NCI-H1105 (cell line): Measurements from ENCODE around the gene ABCC2.
"Not testable (repeated sequence)": the region's sequence is repeated elsewhere in the genome, so short reads cannot be mapped to it uniquely, and the experiment has no call there.

Experiments used
- DNase-seq: peaks from one replicate; lab custom pipeline; 2025; lab: John Stamatoyannopoulos, UW

ABCC2 gene

GRCh38 chr10:99782447-99783286 lies at the start of gene ABCC2:
TSS of gene ABCC2 (plus strand) at chr10:99782640. CDS start at chr10:99782845, 205 bp downstream.
- no peak for DNase-seq

DNA sequence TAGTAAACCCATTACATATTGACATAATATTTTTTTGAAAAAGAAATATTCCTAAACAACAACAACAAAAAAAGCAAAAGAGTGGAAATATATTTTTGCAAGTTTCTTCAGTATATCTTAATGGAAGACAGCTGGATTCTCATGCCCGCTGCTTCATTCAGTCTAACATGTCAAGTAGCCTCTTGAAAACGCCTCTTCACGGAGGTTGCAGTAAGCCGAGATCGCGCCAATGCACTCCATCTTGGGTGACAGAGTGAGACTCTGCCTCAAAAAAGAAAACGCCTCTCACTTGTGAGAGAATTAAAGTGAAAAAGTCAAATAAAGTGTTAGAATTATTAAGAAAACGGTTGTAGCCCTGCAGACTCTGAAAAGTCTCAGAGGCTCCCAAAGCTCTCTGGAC lies 49.1 kb upstream of the ABCC2 start:
- no peak for DNase-seq

- not testable (repeated sequence) for DNase-seq
These were observed 48.3 kb upstream of the ABCC2 start for GRCh38 chr10:99734111-99734510.

DNA sequence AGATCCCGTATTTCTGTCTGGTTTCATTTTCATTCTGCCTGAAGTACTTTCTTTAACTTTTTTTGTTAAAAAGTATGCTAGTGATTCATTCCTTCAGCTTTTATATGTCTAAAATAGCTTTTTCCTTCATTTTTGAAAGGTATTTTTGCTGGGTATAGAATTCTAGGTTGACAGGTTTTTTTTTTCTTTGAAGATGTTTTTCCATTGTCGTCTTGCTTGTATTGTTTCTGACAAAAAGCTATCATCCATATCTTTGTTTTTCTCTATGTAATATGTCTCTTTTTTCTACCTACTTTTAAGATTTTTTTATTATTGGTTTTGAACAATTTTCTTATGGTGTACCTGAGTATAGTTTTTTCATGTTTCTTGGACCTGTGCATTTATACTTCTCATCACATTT lies 42.2 kb upstream of the ABCC2 start:
- no peak for DNase-seq

- no peak for DNase-seq
These were observed 41.4 kb upstream of the ABCC2 start for GRCh38 chr10:99740933-99741559.

DNA sequence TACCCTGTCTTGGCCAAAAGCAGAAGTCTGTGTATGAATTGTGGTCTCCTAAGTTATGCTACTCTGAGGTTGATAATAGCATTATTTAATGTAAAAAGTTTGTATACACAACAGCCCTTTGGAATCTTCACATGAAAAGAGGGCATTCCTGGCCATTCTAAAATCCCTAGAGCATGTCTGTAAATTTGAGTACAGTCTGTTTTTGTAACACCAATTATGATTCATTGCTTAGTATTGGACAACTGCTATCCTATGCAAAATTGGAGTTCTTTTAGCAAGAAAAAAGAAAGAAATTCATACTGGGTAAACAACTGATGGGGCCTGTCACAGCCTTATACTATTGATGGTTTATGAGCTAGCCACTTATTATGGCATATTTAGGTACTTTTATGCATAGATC lies 40.2 kb upstream of the ABCC2 start:
- DNase-seq, result no peak

DNA sequence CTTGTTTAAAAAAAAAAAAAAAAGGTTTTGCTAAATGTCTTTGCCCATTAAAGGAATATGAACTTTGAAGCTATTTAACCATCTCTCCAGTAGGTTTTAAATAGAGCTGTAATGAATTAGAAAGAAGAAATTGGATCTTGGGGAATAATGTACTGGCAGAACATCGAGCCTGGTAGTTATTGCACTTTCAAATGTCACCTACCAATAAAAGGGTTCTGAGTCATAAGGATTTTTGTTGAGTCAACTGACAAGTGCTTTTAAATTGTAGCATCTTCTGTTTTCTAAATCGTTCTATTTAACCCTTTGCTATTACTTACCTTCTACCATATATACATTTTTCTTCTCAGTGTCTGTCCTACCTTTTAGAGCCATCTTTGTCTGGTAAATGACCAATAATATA lies 39.7 kb upstream of the ABCC2 start:
- no peak for DNase-seq

DNA sequence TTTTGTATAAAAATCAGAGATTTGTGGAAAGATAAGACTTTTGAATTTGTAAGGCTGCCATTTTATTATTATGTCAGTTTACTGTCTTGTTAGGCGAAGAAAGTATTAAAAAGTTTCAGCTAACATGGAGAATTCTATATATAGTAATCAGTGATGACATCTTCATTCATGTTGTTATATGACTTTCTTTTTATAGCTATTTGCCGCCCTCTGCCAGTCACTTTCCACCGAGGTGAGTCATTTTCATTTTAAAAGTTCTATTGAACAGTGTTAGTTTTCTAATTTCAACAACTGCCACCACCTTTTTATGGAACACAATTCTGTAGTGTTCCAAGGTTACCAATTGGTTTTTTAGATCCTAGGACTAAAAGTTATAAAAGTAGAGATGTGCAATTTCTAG lies 38.6 kb upstream of the ABCC2 start:
- DNase-seq, result no peak

DNA sequence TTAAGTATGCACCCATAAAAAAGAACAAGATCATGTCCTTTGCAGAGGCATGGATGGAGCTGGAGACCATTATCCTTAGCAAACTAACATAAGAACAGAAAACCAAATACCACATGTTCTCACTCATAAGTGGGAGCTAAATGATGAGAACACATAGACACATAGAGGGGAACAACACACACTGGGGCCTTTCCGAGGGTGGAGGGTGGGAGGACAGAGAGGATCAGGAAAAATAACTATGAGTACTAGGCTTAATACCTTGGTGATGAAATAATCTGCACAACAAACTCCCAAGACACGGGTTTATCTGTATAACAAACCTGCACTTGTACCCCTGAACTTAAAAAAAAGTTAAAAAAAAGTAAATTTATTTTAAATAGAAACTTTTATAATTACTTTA lies 36.3 kb upstream of the ABCC2 start:
- DNase-seq, result not testable (repeated sequence)

GRCh38 chr10:99748823-99749451 lies 33.5 kb upstream of the ABCC2 start:
- DNase-seq, result no peak

DNA sequence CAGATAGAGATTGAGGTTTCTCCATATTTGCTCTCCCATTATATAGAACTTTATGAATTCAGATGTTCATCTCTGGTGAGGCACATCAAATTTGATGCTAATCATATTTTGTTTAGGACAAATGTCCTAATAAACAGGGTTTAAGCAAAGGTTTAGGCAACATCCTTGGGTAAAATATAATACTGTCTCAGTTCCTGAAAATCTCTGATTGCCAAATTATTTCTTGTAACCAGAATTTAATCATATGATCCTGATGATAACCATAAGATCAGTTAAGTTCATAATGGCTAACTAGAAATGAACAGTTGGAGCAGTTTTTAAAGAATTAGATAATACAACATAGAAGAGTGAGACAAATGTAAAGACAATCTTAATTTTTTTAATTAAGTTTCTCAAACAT lies 31.8 kb upstream of the ABCC2 start:
- no peak for DNase-seq

DNA sequence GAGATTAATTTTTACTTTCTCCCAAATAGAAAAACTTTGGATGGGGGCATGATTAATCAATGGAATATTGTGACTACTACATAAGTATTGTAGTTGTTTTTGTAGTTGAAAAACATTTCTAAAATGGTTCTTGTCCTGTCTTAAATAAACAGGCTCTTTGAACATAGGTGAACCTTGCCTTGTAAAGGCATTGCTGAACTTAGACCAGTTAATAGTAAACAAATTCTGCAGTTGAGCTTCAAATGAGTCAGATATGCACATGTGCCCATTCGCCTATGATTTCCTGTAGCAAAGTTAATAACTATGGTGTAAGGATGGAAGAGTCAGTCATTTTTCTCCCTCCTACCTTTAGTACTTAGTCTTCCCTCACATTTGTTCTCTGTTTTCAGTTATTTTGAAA lies 27.8 kb upstream of the ABCC2 start:
- DNase-seq, result no peak

- no peak for DNase-seq
These were observed 26.3 kb upstream of the ABCC2 start for GRCh38 chr10:99756159-99756558.

GRCh38 chr10:99758211-99758891 lies 24.1 kb upstream of the ABCC2 start:
- no peak for DNase-seq

DNA sequence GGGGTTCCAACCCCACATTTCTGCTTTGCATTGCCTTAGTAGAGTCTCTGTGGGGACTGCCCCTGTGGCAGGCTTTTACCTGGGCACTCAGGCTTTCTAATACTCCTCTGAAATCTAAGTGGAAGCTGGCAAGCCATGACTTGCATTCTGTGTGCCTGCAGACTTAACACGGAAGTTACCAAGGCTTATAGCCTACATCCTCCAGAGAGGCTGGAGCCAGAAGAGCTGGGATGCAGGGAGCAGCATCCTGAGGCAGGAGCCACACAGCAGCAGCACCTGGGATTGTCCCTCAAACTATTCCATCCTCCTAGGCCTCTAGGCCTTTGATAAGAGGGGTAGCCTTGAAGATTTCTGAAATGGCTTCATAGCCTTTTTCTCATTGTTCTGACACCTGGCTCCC lies 22.1 kb upstream of the ABCC2 start:
- DNase-seq, result no peak

- no peak for DNase-seq
These were observed 21.1 kb upstream of the ABCC2 start for GRCh38 chr10:99761365-99761764.

- no peak for DNase-seq
These were observed 16.7 kb upstream of the ABCC2 start for GRCh38 chr10:99765672-99766301.

- DNase-seq, result no peak
These were observed 16.1 kb upstream of the ABCC2 start for GRCh38 chr10:99766302-99766681.

DNA sequence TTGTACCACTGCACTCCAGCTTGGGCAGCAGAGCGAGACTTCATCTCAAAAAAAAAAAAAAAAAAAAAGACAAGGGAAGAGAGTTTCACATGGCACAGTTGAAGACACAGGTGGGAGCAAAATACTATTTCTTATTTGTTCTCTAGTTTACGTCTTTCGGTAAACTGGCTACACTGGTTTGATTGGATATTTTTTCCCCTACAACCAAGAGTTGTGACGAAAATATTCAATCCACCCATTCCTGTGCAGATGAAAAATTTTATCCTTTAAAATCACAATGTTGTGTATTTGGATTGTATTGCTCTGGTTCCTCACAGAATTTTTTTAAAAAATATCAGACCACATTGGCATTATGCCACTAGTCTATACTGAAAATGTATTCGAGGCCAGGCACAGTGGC lies 14.5 kb upstream of the ABCC2 start:
- DNase-seq, result no peak

GRCh38 chr10:99768556-99768955 lies 13.9 kb upstream of the ABCC2 start:
- DNase-seq, result no peak

DNA sequence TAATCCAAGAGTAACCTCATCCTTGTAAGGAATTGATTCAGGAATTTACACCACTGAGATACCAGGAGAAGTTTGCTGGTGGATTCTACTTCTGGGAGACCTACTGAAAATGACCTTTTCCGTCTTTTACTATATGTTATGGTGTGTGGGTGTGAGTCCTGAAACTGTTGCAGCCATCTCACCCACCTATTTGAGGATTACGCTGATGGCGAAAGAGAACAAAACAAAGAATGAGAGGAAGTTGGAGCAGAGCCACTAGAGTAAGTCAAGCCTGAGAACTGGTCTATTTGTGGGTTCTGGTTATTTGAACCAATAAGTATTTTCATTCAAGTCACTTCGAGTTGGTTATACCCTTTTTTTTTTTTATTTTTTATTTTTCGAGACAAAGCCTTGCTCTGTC lies 12.7 kb upstream of the ABCC2 start:
- no peak for DNase-seq

DNA sequence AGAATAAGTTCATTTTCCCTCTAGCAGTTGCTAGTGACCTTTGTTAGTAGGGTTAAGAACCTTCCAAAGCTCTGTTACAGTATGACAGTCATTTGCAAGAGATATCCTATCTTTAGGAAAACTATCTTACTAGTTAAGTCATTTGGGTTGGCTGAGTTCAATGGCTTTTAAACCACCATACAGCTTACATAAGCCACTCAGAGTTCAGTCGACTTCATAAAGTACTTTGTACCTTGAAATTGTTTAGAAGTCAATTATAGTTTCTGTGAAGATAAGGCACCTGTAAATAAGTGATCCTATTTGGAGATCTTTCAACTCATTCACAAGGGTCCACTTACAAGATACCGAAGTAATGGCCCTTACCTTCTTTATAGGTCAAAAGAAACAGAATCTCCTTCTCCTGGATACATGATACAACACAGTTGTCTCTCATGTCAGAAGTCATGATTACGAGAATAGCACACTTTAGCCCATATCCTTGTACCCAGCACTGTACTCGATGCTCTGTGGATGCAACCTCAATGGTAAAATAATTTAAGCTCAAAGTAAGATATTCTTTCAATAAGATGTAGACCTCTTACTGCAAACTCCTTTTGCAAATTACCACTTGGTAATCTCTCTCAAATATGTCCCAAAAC lies 11.9 kb upstream of the ABCC2 start:
- no peak for DNase-seq
